A549 treated with dexamethasone at 1 μM for 4 hours (cell line): ENCODE data around the gene CFB. TPM values are rescaled to one million over a fixed set of nuclear protein-coding genes. Genes with fewer than 3 reads are reported as not detected.

Experiments used
- total RNA-seq: library from RNA; stranded (reverse); fragments of 200-300 nt; extraction: Qiagen RNA extraction; gene quantifications from 5 replicates; pipeline ENCODE4 v1.2.3, GENCODE V29; 2022

CFB gene
- total RNA-seq = 1.4 to 2.1 TPM (median 1.6 TPM) in 5 replicates

GRCh38 chr6:31945507-31946369 is at the start of gene CFB:
Gene CFB (plus strand): TSS chr6:31946095. CDS start chr6:31946222, 127 bp downstream.

GRCh38 chr6:31897612-31898382 is 48.1 kb upstream of the CFB start, which contains the start of gene EHMT2:
Gene EHMT2 (minus strand): TSS chr6:31897698. CDS start chr6:31897677, 21 bp downstream.

GRCh38 chr6:31901953-31902643 is 43.8 kb upstream of the CFB start, which contains the start of gene ZBTB12:
Gene ZBTB12 (minus strand): TSS chr6:31902086. CDS start chr6:31901305, 781 bp downstream.

GRCh38 chr6:31927242-31927862 is 18.5 kb upstream of the CFB start, which contains the start of gene C2:
Gene C2 (plus strand): TSS chr6:31927717. CDS start chr6:31927753, 36 bp downstream.

DNA sequence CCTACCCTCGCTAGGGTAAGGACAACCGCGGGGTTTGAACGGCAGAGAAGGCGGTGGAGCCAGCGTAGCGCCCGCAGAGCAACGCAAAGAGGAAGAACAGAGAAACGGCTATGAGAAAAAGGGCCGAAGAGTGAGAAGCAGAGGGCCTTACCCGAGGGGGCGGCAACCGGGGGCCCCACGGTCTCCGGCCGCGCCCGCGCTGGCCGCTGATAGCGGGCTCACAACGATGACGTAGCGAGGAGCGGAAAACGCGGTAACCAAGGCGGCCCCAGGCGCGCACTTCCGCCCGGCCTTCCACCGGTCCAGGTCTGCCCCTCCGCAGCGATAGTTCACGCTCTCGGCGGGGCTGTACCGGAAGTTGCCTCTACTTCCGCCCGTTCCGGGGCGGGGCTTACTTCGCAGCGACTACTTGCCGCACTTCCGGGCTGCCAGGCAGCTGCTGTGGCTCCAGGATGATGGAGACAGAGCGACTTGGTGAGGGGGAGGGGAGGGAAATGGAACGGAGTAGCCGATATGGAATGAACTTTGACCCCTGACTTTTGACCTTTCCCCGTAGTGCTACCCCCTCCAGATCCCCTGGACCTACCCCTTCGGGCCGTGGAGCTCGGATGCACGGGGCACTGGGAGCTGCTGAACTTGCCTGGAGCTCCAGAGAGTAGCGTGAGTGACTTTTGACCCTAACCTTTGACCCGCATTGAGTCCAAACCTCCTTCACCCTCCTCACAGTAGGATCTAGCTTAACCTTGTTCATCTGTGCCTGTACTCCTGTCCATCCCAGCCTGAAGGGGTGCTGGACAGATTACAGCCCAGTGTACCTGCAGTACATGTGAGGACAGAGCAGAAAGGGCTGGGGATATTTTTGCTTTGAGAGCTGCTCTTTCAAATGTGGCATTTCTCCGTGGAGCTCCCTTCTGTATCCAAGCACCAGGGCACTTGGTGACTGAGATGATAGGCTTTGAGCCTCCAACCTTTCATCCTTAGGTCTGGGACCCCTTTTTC is 13.1 kb downstream of the CFB start, which contains the start of the genes NELFE and SKIC2:
TSS of gene NELFE (minus strand) at position 231 of the 999 bp plus-strand sequence. CDS start 525 bp downstream, outside the sequence.
TSS of gene SKIC2 (plus strand) at position 435 of the 999 bp plus-strand sequence. CDS start at position 453, 18 bp downstream.

GRCh38 chr6:31971993-31972708 is 26.3 kb downstream of the CFB start, which contains the start of gene DXO:
Gene DXO (minus strand): TSS chr6:31972138. CDS start chr6:31971675, 463 bp downstream.

GRCh38 chr6:31981744-31982143 is 35.8 kb downstream of the CFB start, which contains the start of gene C4A:
Gene C4A (plus strand): TSS chr6:31982057. CDS start chr6:31982108, 51 bp downstream.

Other genes with a start within 250 kb of the CFB start
- 13.2 to 16.4 TPM (median 15.7 TPM) in 5 replicates for gene ABHD16A, start 242.8 kb upstream of the CFB start, total RNA-seq
- gene LY6G6F, start 239.2 kb upstream of the CFB start, total RNA-seq = not detected in 5 replicates
- gene LY6G6D, start 230.7 kb upstream of the CFB start, total RNA-seq = not detected in 5 replicates
- gene LY6G6C, start 224.3 kb upstream of the CFB start, total RNA-seq = 0.08 to 0.12 TPM in 2 of 5 replicates, not detected in the others
- not detected in 5 replicates for gene MPIG6B, start 222.7 kb upstream of the CFB start, total RNA-seq
- 24.9 to 30.6 TPM (median 28.7 TPM) in 5 replicates for gene DDAH2, start 216.8 kb upstream of the CFB start, total RNA-seq
- gene CLIC1, start 209.6 kb upstream of the CFB start, total RNA-seq = 438 to 455 TPM (median 449 TPM) in 5 replicates
- 8.4 to 14.3 TPM (median 14.1 TPM) in 5 replicates for gene MSH5, start 206.1 kb upstream of the CFB start, total RNA-seq
- 2.1 to 3.7 TPM (median 3.5 TPM) in 5 replicates for gene SAPCD1, start 183.4 kb upstream of the CFB start, total RNA-seq
- 0.94 to 1.9 TPM (median 1.7 TPM) in 5 replicates for gene VWA7, start 168.8 kb upstream of the CFB start, total RNA-seq
- 39.7 to 58.5 TPM (median 57.1 TPM) in 5 replicates for gene VARS1, start 150.3 kb upstream of the CFB start, total RNA-seq
- gene LSM2, start 139.1 kb upstream of the CFB start, total RNA-seq = 47.5 to 56.4 TPM (median 52.4 TPM) in 5 replicates
- gene HSPA1L, start 130.8 kb upstream of the CFB start, total RNA-seq = 1.1 to 1.8 TPM (median 1.7 TPM) in 5 replicates
- gene HSPA1A, start 130.6 kb upstream of the CFB start, total RNA-seq = 104 to 243 TPM (median 196 TPM) in 5 replicates
- 73.0 to 177 TPM (median 144 TPM) in 5 replicates for gene HSPA1B, start 118.4 kb upstream of the CFB start, total RNA-seq
- gene NEU1, start 83.3 kb upstream of the CFB start, total RNA-seq = 22.0 to 34.1 TPM (median 28.7 TPM) in 5 replicates
- 0.04 to 0.06 TPM in 2 of 5 replicates, not detected in the others for gene SLC44A4, start 67.1 kb upstream of the CFB start, total RNA-seq
- gene EHMT2, start 48.4 kb upstream of the CFB start, total RNA-seq = 18.2 to 30.9 TPM (median 28.3 TPM) in 5 replicates
- gene ZBTB12, start 44.0 kb upstream of the CFB start, total RNA-seq = 2.9 to 4.4 TPM (median 3.9 TPM) in 5 replicates
- 0.27 to 0.40 TPM (median 0.30 TPM) in 5 replicates for gene C2, start 18.4 kb upstream of the CFB start, total RNA-seq
- gene NELFE, start 12.9 kb downstream of the CFB start, total RNA-seq = 81.5 to 99.5 TPM (median 85.1 TPM) in 5 replicates
- 17.5 to 26.7 TPM (median 23.7 TPM) in 5 replicates for gene SKIC2, start 13.1 kb downstream of the CFB start, total RNA-seq
- gene DXO, start 26.0 kb downstream of the CFB start, total RNA-seq = 10.3 to 12.9 TPM (median 12.5 TPM) in 5 replicates
- gene C4A, start 36.0 kb downstream of the CFB start, total RNA-seq = 0.63 to 1.2 TPM (median 0.89 TPM) in 5 replicates
- gene C4B, start 68.7 kb downstream of the CFB start, total RNA-seq = 0.47 to 0.90 TPM (median 0.64 TPM) in 5 replicates
- 0.09 TPM in 1 of 5 replicates, not detected in the others for gene CYP21A2, start 92.3 kb downstream of the CFB start, total RNA-seq
- gene TNXB, start 163.2 kb downstream of the CFB start, total RNA-seq = 0.33 to 0.85 TPM (median 0.53 TPM) in 5 replicates
- gene ATF6B, start 182.2 kb downstream of the CFB start, total RNA-seq = 23.7 to 36.6 TPM (median 35.8 TPM) in 5 replicates
- gene FKBPL, start 184.2 kb downstream of the CFB start, total RNA-seq = 6.5 to 7.7 TPM (median 6.9 TPM) in 5 replicates
- gene PRRT1, start 205.8 kb downstream of the CFB start, total RNA-seq = 0.35 to 1.1 TPM (median 0.68 TPM) in 5 replicates
- gene PPT2, start 208.0 kb downstream of the CFB start, total RNA-seq = 7.1 to 9.4 TPM (median 9.0 TPM) in 5 replicates
- gene EGFL8, start 218.5 kb downstream of the CFB start, total RNA-seq = 0.70 to 2.2 TPM (median 1.5 TPM) in 5 replicates
- 32.1 to 44.9 TPM (median 44.4 TPM) in 5 replicates for gene AGPAT1, start 230.0 kb downstream of the CFB start, total RNA-seq
- 32.0 to 43.1 TPM (median 40.9 TPM) in 5 replicates for gene RNF5, start 232.3 kb downstream of the CFB start, total RNA-seq
- 0.47 to 1.8 TPM (median 1.4 TPM) in 5 replicates for gene AGER, start 238.2 kb downstream of the CFB start, total RNA-seq
- gene PBX2, start 244.1 kb downstream of the CFB start, total RNA-seq = 13.5 to 18.9 TPM (median 17.2 TPM) in 5 replicates
- gene GPSM3, start 246.5 kb downstream of the CFB start, total RNA-seq = 0.26 to 0.48 TPM (median 0.36 TPM) in 5 replicates